Adrenal gland (tissue), 12 donors: ENCODE results near the gene DTL. TPM values are rescaled to one million over a fixed set of nuclear protein-coding genes. Genes with fewer than 3 reads are reported as not detected.

Experiments
- DNase-seq, 7 donors: peaks; one replicate each; pipeline ENCODE4 v3.0.0-alpha.2; 2019 to 2020
- H3K27ac ChIP-seq, 5 donors: fragments of 200-600 bp; sonication (generic) in 4 of 5; 1 replicate in 3 of 5; 2 replicates in 2 of 5; pipeline versions ENCODE4 v1.5.1 to v1.8.0; 2016 to 2020; ENCODE audit warnings: mild to moderate bottlenecking in 1 of 5
- H3K27me3 ChIP-seq: fragments of 200-600 bp; 2 replicates; pipeline ENCODE4 v1.8.0; 2021
- H3K36me3 ChIP-seq, 2 donors: fragments of 200-600 bp; replicated peaks in 1 of 2; 1 replicate in 1 of 2; 2 replicates in 1 of 2; pipeline versions ENCODE4 v1.5.1 to v1.8.0; 2018 to 2022
- H3K4me1 ChIP-seq, 2 donors: fragments of 200-600 bp; replicated peaks in 1 of 2; 1 replicate in 1 of 2; 2 replicates in 1 of 2; pipeline versions ENCODE4 v1.5.1 to v1.8.0; 2018 to 2021
- H3K4me3 ChIP-seq, 4 donors: fragments of 200-600 bp; sonication (generic) in 3 of 4; one replicate each; pipeline ENCODE4 v1.5.1; 2016 to 2018
- H3K9me3 ChIP-seq, 3 donors: fragments of 200-600 bp; sonication (generic) in 1 of 3; replicated peaks in 1 of 3; 1 replicate in 2 of 3; 2 replicates in 1 of 3; pipeline versions ENCODE4 v1.5.1 to v1.8.0; 2016 to 2021
- CTCF ChIP-seq, 6 experiments: fragments of 450-650 bp in 4 of 6; fragments of 200-600 bp in 2 of 6; sonication (generic) in 1 of 6; IDR thresholded peaks; 1 replicate in 5 of 6; 2 replicates in 1 of 6; pipeline versions ENCODE4 v1.5.1 to v1.8.0; 2016 to 2021; ENCODE audit warnings: antibody characterized with exemption in 6 of 6, mild to moderate bottlenecking in 2 of 6, moderate library complexity in 1 of 6
- POLR2A ChIP-seq, 2 donors: fragments of 450-650 bp; IDR thresholded peaks; one replicate each; pipeline ENCODE4 v1.6.1; 2017; ENCODE audit warnings: antibody characterized with exemption in 2 of 2, mild to moderate bottlenecking in 2 of 2, moderate library complexity in 1 of 2
- WGBS, 4 donors: extraction: QIAGEN DNeasy Blood & Tissue Kit in 2 of 4; methylation state at CpG; one replicate each; pipeline versions ENCODE4 v1.1.5 to v1.1.7; 2013 to 2017; 5-methylcytosine and 5-hydroxymethylcytosine counted together
- intact Hi-C, 2 donors: fragments of 100-400 bp; cut with DNase I; formaldehyde crosslinking; loops; one replicate each; pipeline versions ENCODE4 v1.14.1 to v1.15.0; 2022 to 2023
- polyA plus RNA-seq, 3 donors: library from polyadenylated mRNA; stranded (reverse); fragments of 200-250 nt in 2 of 3; fragments of 350-450 nt in 1 of 3; fragmentation: Illumina TruSeq in 1 of 3; extraction: RNeasy Lipid Tissue Mini Kit (QIAGEN cat#74804) in 1 of 3; gene quantifications; one replicate each; pipeline ENCODE4 v1.2.3, GENCODE V29; 2013 to 2014
- total RNA-seq, 9 donors: library from RNA; depleted of rRNA in 4 of 9; stranded (reverse); fragments of >200 nt in 4 of 9; fragments of 120-200 nt in 1 of 9; fragmentation: NEBNext Ultra II Directional in 1 of 9; extraction: Animal tissue kit (Norgen Biotek cat#: 25700) in 1 of 9; gene quantifications; one replicate each; pipeline versions ENCODE4 v1.1.0 to v1.2.4, GENCODE V29; 2013 to 2023
- donor health status: healthy with polysubstance abuse.
- donor health status: Bipolar disorder and iron deficiency.
- donor health status: DM: yes; HTN: yes; CAD: no.
- donor health status: DM: no; HTN: no; CAD: no.
- donor health status: DM: no; HTN: no; CAD: no.
- donor health status: DM: yes; HTN: yes; CAD: no.

The DTL gene
- total and polyA plus RNA-seq, 12 donors = 0.06 to 11.4 (median 0.66) TPM

GRCh38 chr1:212037900-212038299 lies 2.4 kb downstream of the DTL start:
- no peaks in the 10 kb centered on the region for H3K9me3 ChIP-seq
- no peak for DNase-seq
- H3K4me1 ChIP-seq = peaks cover 12 to 16% of the 10 kb centered on the region in 2 donors
- H3K4me3 ChIP-seq = no peak overlapping the region
- TF ChIP-seq CTCF (IDR thresholded peaks at IDR 0.05) (no peak), POLR2A (IDR thresholded peaks at IDR 0.05) (no peak)
- no peaks in the 10 kb centered on the region for H3K27me3 ChIP-seq
- H3K27ac ChIP-seq = no peak overlapping the region
- H3K36me3 ChIP-seq = no peaks in the 10 kb centered on the region
- WGBS, 4 donors = 68 to 75% (median 73%) methylated on average over 3 of the region's 3 CpGs
- intact Hi-C loops = loop anchor here in 1 of 2 donors (10.0 kb wide), 1 partner anchor 353 kb away; no protein-coding TSS in a partner anchor

- intact Hi-C loops = loop anchor here in 1 of 2 donors (10.0 kb wide), 1 partner anchor 355 kb away; no protein-coding TSS in a partner anchor
- no peaks in the 10 kb centered on the region for H3K36me3 ChIP-seq
- TF ChIP-seq CTCF (IDR thresholded peaks at IDR 0.05) = no peak
- no peak for TF ChIP-seq POLR2A (IDR thresholded peaks at IDR 0.05)
- no peak overlapping the region for H3K4me3 ChIP-seq
- no peaks in the 10 kb centered on the region for H3K9me3 ChIP-seq
- 90 to 99% (median 95%) methylated on average over 2 of the region's 2 CpGs for WGBS, 4 donors
- H3K4me1 ChIP-seq = peaks cover 6 to 9% of the 10 kb centered on the region in 2 donors
- H3K27me3 ChIP-seq = no peaks in the 10 kb centered on the region
- no peak for DNase-seq
- H3K27ac ChIP-seq = no peak overlapping the region
Observed at GRCh38 chr1:212039622-212040021, 4.1 kb downstream of the DTL start.

- Histone ChIP-seq H3K9me3 (no peaks in the 10 kb centered on the region), H3K27ac (no peak overlapping the region), H3K4me3 (no peak overlapping the region), H3K36me3 (no peaks in the 10 kb centered on the region), H3K4me1 (peaks cover 5 to 8% of the 10 kb centered on the region in 2 donors), H3K27me3 (no peaks in the 10 kb centered on the region)
- TF ChIP-seq CTCF (IDR thresholded peaks at IDR 0.05) (no peak), POLR2A (IDR thresholded peaks at IDR 0.05) (no peak)
- DNase-seq = no peak
- intact Hi-C loops = no loop called here
- WGBS, 4 donors = 62 to 70% (median 68%) methylated on average over 5 of the region's 5 CpGs
Observed at GRCh38 chr1:212040629-212041412, 5.3 kb downstream of the DTL start.

GRCh38 chr1:212042436-212042835 lies 6.9 kb downstream of the DTL start:
- intact Hi-C loops = no loop called here

More at GRCh38 chr1:212042436-212042835, 6.9 kb downstream of the DTL start:
- TF ChIP-seq CTCF (IDR thresholded peaks at IDR 0.05) (no peak), POLR2A (IDR thresholded peaks at IDR 0.05) (no peak)
- Histone ChIP-seq H3K36me3 (no peaks in the 10 kb centered on the region), H3K27me3 (no peaks in the 10 kb centered on the region), H3K4me3 (no peak overlapping the region), H3K4me1 (no peaks in the 10 kb centered on the region), H3K9me3 (no peaks in the 10 kb centered on the region), H3K27ac (no peak overlapping the region)
- no peak for DNase-seq
